Naive B cell (primary cell): ENCODE measurements around the gene CDH5. TPM values are rescaled to one million over a fixed set of nuclear protein-coding genes. Genes with fewer than 3 reads are reported as not detected.
A peak's percentile ranks its signal among the peaks of the same experiment; 100 is the strongest.

Source experiments
- ATAC-seq, 2 donors: fragments of 150-1000 bp; cut with Tn5 transposase; 2 replicates each; pipeline ENCODE4 v1.10.0; 2021; ENCODE audit warnings: low read depth in 2 of 2, mild to moderate bottlenecking in 2 of 2, moderate library complexity in 2 of 2
- DNase-seq: peaks from one replicate; pipeline ENCODE4 v3.0.0; 2022
- H3K27ac Mint-ChIP-seq, 6 donors: one replicate each; pipeline ENCODE4 v1.8.0; 2020 to 2022; ENCODE audit warnings: mild to moderate bottlenecking in 6 of 6, mixed read lengths in 6 of 6, moderate library complexity in 5 of 6, inconsistent platforms in 2 of 6
- H3K27me3 Mint-ChIP-seq, 3 donors: one replicate each; pipeline ENCODE4 v1.8.0; 2021 to 2022; ENCODE audit warnings: mixed read lengths in 3 of 3, mild to moderate bottlenecking in 1 of 3
- H3K36me3 Mint-ChIP-seq, 2 donors: one replicate each; pipeline ENCODE4 v1.8.0; 2020 to 2022; ENCODE audit warnings: mixed read lengths in 2 of 2, inconsistent platforms in 1 of 2, mild to moderate bottlenecking in 1 of 2
- H3K4me1 Mint-ChIP-seq, 3 donors: one replicate each; pipeline ENCODE4 v1.8.0; 2020 to 2022; ENCODE audit warnings: mixed read lengths in 3 of 3, inconsistent platforms in 1 of 3, mild to moderate bottlenecking in 1 of 3, moderate library complexity in 1 of 3
- H3K4me3 Mint-ChIP-seq, 8 donors: one replicate each; pipeline ENCODE4 v1.8.0; 2020 to 2022; ENCODE audit warnings: mild to moderate bottlenecking in 8 of 8, mixed read lengths in 8 of 8, moderate library complexity in 8 of 8, inconsistent platforms in 2 of 8
- H3K9me3 Mint-ChIP-seq, 7 donors: one replicate each; pipeline ENCODE4 v1.8.0; 2020 to 2022; ENCODE audit warnings: mixed read lengths in 7 of 7, mild to moderate bottlenecking in 5 of 7, inconsistent platforms in 2 of 7, moderate library complexity in 1 of 7
- polyA plus RNA-seq, 6 donors: library from polyadenylated mRNA; unstranded; fragments of 300-500 nt; fragmentation: Illumina TruSeq; gene quantifications; one replicate each; pipeline ENCODE4 v1.2.3, GENCODE V29; 2021; ENCODE audit warnings: low read depth in 6 of 6

CDH5 gene
- polyA plus RNA-seq, 6 donors from 2014 or later: not detected

DNA sequence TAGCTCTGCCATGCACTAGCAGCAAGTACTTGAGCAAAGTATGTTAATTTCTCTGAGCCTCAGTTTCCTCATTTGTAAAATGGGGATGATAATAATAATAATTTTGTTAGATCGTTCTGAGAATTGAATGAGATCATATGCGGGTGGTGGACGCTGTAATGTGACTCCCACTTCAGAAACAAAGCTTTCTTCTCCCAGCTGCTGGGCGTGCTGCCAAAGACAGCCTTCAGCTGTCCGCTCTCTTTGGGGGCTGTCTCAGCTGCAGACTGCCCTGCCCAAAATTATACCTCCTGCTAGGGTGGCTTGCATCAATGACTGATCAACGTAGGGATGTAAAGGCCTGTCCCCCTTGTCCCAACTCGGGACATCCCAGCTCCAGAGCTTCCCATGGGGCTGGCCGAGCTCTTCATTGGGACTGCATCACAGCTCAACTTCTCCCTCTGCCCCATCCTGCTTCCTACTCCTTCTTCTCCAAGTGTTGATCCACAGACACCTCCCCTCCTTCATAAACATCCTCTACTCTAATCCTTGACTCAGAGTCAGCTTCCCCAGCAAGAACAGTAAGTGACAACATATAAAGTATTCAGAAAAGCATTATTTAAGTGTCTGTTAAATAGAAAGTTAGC, 30.7 kb upstream of the CDH5 start:
- H3K9me3 Mint-ChIP-seq: peaks cover 0 to 25% (median 3%) of the 10 kb centered on the region in 7 donors
- no peaks in the 10 kb centered on the region for H3K36me3 Mint-ChIP-seq
- no peak overlapping the region for H3K4me3 Mint-ChIP-seq
- ATAC-seq (no peak), DNase-seq (no peak)
- H3K27me3 Mint-ChIP-seq: peaks cover 24 to 44% (median 36%) of the 10 kb centered on the region in 3 donors
- H3K27ac Mint-ChIP-seq: peak overlapping the region in 1 of 6 donors; percentile 56
- H3K4me1 Mint-ChIP-seq: no peaks in the 10 kb centered on the region

DNA sequence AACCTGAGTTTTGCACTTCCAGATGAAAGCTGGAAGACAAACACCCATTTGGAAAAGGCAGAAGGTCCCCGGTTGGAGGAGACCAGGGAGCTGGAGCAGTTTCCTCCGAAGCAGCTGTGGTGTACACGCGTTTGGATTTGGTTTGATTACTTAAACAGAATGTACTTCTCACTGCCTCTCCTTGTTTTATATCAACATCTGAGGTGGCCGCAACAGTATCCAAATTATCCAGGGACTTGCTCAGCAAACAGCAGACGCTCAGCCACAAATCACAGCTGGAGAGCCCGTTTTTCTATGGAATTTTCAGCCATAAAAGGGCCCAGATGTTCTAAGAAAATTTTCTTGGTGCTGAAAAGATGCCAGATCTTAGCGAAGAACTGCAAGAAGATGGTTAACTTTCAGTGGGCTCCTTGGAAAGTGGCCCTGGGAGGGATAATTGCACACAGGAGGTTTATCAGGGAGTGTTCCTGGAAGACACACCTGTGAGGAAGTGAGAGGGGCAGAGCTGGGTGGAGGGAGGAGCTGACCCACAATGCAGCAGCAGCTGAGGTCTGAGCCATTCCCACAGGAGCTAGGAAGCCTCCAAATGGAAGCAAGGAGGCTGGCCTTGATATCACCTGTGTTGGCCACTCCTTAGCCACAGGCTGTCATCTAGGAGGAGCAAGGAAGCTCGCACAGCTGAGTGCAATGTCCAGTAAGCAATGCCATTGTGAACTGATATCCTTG, 28.9 kb upstream of the CDH5 start:
- Mint-ChIP-seq H3K4me3 (no peak overlapping the region), H3K36me3 (no peaks in the 10 kb centered on the region), H3K4me1 (no peaks in the 10 kb centered on the region), H3K9me3 (peaks cover 0 to 14% (median 2%) of the 10 kb centered on the region in 7 donors), H3K27me3 (peaks cover 33 to 53% (median 37%) of the 10 kb centered on the region in 3 donors), H3K27ac (peak overlapping the region in 1 of 6 donors; percentile 65)
- ATAC-seq (no peak), DNase-seq (no peak)

DNA sequence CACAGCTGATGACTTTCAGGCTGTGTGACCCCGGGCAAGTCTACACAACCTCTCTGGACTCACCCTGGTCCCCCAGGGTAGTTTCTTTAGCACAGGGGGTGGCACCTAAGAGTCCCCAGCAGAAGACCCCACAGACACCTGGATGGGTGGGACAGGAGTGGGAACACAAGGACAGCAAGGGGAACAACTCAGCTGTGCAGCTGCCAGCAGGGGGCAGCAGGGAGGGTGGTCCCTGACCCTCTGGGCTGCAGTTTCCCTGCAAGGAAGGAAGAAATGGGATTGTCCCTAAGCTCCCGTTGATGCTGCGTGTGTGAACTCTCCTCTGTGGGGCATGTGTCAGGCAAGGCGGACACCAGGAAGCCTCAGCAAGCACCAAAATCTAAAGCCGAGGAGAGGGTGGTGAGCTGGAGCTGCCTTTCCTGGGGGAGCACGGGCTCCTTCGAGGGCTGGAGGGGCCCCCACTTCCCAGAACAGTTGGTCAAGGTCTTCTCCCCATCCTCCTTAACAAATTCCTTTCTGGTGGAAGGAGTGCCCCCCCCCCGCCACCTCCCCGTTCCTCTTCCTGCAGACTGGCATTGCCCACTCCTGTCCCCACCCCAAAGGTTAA, 24.1 kb upstream of the CDH5 start:
- H3K9me3 Mint-ChIP-seq: peaks cover 0 to 2% (median 0%) of the 10 kb centered on the region in 7 donors
- peaks cover 34 to 51% (median 39%) of the 10 kb centered on the region in 3 donors for H3K27me3 Mint-ChIP-seq
- no peak overlapping the region for H3K27ac Mint-ChIP-seq

DNA sequence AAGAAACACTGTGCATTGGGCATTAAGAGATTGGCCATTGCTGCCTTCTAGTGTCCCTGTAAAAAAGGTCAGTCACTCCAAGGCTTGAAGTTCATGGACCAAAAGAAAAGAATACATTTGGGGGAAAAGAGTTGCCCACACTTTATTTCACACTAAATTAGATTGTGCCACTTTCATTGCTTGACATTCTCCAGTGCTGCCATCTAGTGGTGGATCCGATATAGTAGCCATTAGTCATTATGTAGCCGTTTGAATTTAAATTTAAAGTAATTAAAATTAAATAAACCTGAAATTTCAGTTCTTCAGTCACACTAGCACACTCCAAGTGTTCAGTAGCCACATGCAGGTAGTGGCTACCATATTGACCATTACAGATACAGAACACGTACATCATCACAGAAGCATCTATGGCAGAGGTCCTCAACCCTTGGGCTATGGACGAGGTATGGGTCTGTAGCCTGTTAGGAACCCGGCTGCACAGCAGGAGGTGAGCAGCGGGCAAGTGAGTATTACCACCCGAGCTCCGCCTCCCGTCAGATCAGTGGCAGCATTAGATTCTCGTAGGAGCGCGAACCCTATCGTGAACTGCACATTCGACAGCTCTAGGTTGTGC, 21.9 kb upstream of the CDH5 start:
- peaks cover 38 to 68% (median 55%) of the 10 kb centered on the region in 3 donors for H3K27me3 Mint-ChIP-seq
- DNase-seq (peak; percentile 12), ATAC-seq (no peak)
- no peak overlapping the region for H3K27ac Mint-ChIP-seq
- no peaks in the 10 kb centered on the region for H3K36me3 Mint-ChIP-seq
- peaks cover 0 to 4% (median 3%) of the 10 kb centered on the region in 3 donors for H3K4me1 Mint-ChIP-seq
- H3K4me3 Mint-ChIP-seq: no peak overlapping the region
- H3K9me3 Mint-ChIP-seq: peaks cover 0 to 6% (median 0%) of the 10 kb centered on the region in 7 donors

More for the DNA sequence above, 24.1 kb upstream of the CDH5 start:
- Mint-ChIP-seq H3K4me1 (peaks cover 0 to 3% (median 2%) of the 10 kb centered on the region in 3 donors), H3K36me3 (no peaks in the 10 kb centered on the region), H3K4me3 (no peak overlapping the region)
- DNase-seq (no peak), ATAC-seq (no peak)

DNA sequence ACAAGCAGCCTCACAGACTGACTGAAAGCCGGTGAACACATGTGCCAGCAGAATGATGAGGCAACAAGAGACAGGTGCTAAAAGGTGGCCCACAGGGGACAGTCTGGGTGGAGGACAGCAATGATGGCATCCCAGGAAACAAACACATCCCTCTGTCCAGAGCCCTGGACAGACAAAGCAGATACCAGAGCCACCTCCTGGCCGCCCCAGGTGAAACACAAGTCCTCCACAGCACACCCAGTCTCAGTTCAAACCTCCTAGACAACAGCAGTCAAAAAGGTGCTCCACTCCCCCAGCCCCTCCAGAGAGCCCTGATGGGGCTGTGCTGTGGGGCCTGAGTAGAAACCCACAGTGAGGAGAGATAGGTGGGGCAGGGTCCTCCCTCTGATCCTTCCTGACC, 20.3 kb upstream of the CDH5 start:
- H3K9me3 Mint-ChIP-seq: peaks cover 0 to 6% (median 0%) of the 10 kb centered on the region in 7 donors
- no peak overlapping the region for H3K4me3 Mint-ChIP-seq
- H3K36me3 Mint-ChIP-seq: no peaks in the 10 kb centered on the region
- no peak for DNase-seq
- no peak overlapping the region for H3K27ac Mint-ChIP-seq
- no peak for ATAC-seq
- H3K27me3 Mint-ChIP-seq: peaks cover 41 to 77% (median 62%) of the 10 kb centered on the region in 3 donors
- H3K4me1 Mint-ChIP-seq: peaks cover 0 to 4% (median 3%) of the 10 kb centered on the region in 3 donors

DNA sequence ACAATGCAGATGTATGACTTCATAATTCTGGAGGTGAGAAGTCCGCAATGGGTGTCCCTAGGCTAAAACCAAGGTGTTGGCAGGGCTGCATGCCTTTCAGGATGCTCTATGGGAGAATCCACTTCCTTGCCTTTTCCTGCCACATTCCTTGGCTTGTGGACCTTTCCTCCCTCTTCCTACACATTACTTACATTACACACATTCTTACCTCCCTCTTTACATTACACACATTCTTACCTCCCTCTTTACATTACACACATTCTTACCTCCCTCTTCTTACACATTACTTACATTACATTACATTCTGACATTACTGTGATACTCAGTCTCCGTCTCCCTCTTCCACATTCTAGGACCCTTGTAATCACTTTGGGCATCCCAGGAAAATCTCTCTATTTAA, 14.2 kb upstream of the CDH5 start:
- Mint-ChIP-seq H3K27me3 (peaks cover 41 to 75% (median 73%) of the 10 kb centered on the region in 3 donors), H3K4me1 (peaks cover 1 to 3% (median 3%) of the 10 kb centered on the region in 3 donors), H3K27ac (no peak overlapping the region), H3K4me3 (no peak overlapping the region), H3K9me3 (peaks cover 0 to 11% (median 2%) of the 10 kb centered on the region in 7 donors), H3K36me3 (no peaks in the 10 kb centered on the region)
- no peak for DNase-seq
- ATAC-seq: no peak

DNA sequence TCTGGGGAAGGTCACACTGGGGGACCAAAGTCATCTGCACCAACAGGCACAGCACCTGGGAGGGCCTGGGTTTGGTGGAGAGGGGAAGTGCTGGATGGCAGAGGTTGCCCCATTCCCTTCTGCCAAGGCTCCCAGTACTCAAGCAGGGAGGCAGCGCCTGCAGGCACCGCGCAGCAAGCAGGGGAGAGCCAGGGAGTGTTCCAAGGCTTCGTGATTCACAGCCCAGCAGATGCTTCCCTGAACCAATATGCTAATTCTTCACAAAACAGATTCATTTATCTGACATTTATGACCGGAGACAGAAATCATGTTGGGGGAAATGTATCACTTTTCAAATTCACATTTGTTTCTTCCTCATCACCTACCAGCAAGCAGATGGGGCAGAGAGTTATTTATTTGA, 13.4 kb upstream of the CDH5 start:
- H3K4me1 Mint-ChIP-seq: peaks cover 0 to 6% (median 0%) of the 10 kb centered on the region in 3 donors
- DNase-seq (no peak), ATAC-seq (no peak)
- H3K4me3 Mint-ChIP-seq: no peak overlapping the region
- peaks cover 0 to 11% (median 2%) of the 10 kb centered on the region in 7 donors for H3K9me3 Mint-ChIP-seq
- H3K36me3 Mint-ChIP-seq: no peaks in the 10 kb centered on the region
- peaks cover 46 to 77% (median 74%) of the 10 kb centered on the region in 3 donors for H3K27me3 Mint-ChIP-seq
- no peak overlapping the region for H3K27ac Mint-ChIP-seq

DNA sequence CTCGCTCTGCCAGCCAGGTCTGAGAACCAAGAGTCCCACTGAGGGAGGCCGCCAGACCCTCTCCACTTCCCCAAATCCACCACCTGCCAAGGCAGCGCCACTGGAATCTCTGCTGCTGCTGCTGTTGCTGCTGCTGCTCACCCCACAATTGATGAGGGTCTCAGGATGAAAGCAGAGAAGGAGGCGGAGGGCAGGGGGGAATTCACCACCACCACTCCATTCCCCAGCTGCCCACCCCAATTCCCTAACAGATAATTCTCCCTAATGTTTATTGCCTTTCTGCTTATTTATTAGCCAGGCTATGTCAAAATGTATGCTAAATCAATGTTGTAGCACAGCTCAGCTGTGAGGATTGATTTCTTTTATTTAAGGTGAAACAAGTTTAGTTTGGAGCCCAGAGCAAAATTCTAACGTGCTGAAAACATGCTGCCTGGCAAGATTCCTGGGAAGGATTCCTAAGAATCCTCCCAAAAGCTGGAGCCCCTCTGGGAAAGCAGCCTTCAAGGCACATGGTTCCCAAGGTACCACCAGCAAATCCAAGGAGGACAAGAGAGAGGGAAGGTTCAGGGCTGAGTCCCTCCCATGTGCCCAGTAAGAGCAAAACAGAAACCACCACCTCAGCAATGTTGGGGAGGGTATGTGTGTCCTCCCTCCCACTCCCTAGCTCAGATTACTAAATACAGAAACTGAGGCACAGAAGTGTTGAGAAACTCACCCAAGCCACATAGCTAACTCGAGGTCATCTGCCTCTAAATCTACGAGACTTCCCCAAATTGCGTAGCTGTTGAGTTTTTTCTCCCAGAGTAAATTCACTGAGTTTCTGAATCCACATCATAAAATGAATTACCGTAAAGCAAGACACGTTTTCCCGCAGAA, 12.2 kb upstream of the CDH5 start:
- H3K9me3 Mint-ChIP-seq: peaks cover 0 to 6% (median 2%) of the 10 kb centered on the region in 7 donors
- H3K27me3 Mint-ChIP-seq: peaks cover 42 to 69% (median 68%) of the 10 kb centered on the region in 3 donors
- H3K4me3 Mint-ChIP-seq: no peak overlapping the region
- peaks cover 0 to 6% (median 0%) of the 10 kb centered on the region in 3 donors for H3K4me1 Mint-ChIP-seq
- no peak for ATAC-seq
- no peak for DNase-seq
- H3K36me3 Mint-ChIP-seq: no peaks in the 10 kb centered on the region
- no peak overlapping the region for H3K27ac Mint-ChIP-seq

DNA sequence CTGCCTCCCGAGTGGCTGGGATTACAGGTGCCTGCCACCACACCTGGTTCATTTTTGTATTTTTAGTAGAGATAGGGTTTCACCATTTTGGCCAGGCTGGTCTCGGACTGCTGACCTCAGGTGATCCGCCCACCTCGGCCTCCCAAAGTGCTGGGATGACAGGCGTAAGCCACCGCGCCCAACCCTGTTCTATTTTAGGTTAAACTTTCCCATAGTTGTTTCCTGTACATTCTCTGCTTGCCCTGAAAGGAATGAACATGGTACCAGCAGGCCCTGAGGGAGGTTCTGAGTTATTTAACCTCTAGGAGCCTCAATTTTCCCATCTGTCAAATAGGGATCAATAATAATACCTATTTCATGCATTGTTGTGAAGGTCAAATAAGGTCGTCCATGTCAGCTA, 11.0 kb upstream of the CDH5 start:
- H3K36me3 Mint-ChIP-seq: no peaks in the 10 kb centered on the region
- H3K4me3 Mint-ChIP-seq: no peak overlapping the region
- DNase-seq (no peak), ATAC-seq (no peak)
- no peak overlapping the region for H3K27ac Mint-ChIP-seq
- H3K4me1 Mint-ChIP-seq: peaks cover 0 to 6% (median 0%) of the 10 kb centered on the region in 3 donors
- peaks cover 37 to 69% (median 63%) of the 10 kb centered on the region in 3 donors for H3K27me3 Mint-ChIP-seq
- peaks cover 0 to 5% (median under 1%) of the 10 kb centered on the region in 7 donors for H3K9me3 Mint-ChIP-seq

DNA sequence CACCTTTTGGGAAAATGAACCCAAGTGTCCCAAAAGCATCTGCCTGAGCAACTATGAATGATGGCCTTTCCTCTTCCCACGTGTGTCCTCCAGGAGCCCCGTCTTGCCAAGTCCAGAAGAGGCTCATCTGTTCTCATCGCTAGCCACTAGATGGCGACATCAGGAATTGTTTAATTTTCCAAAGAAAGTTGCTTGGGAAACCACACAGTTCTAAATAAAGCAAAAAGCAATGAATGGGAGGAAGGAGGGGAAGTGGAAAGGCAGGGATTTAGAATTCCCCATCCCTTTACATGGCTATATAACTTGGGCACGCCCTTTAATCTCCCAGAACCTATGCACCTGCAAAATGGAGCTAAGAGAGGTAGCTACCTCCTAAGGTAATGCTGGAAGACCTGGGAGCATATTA, 9.0 kb upstream of the CDH5 start:
- H3K4me1 Mint-ChIP-seq: peaks cover 0 to 6% (median 5%) of the 10 kb centered on the region in 3 donors
- H3K27ac Mint-ChIP-seq: no peak overlapping the region
- H3K4me3 Mint-ChIP-seq: no peak overlapping the region
- no peaks in the 10 kb centered on the region for H3K36me3 Mint-ChIP-seq
- peaks cover 0 to 2% (median 0%) of the 10 kb centered on the region in 7 donors for H3K9me3 Mint-ChIP-seq
- DNase-seq: no peak
- peaks cover 45 to 74% (median 66%) of the 10 kb centered on the region in 3 donors for H3K27me3 Mint-ChIP-seq
- no peak for ATAC-seq

DNA sequence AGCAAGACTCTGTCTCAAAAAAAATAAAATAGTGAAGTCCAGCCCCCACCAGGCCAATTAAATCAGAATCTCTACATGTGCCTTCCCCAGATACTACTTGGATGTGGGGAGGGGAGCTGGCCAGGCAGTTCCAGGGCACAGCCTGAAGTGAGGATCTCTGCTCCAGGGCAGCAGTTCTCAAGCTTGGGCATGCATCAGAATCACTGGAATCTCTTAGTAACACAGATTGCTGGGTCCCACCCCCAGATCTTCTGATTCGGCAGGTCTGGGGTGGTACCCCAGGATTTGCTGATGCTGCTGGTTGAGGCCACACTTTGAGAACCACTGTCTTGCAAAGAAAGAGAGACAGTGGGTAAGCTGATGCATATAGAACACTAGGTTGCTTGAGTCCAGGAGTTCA, 8.3 kb upstream of the CDH5 start:
- Mint-ChIP-seq H3K27me3 (peaks cover 46 to 74% (median 66%) of the 10 kb centered on the region in 3 donors), H3K4me3 (no peak overlapping the region), H3K4me1 (peaks cover 0 to 6% (median 5%) of the 10 kb centered on the region in 3 donors), H3K27ac (no peak overlapping the region), H3K9me3 (no peaks in the 10 kb centered on the region), H3K36me3 (no peaks in the 10 kb centered on the region)
- DNase-seq (no peak), ATAC-seq (no peak)

DNA sequence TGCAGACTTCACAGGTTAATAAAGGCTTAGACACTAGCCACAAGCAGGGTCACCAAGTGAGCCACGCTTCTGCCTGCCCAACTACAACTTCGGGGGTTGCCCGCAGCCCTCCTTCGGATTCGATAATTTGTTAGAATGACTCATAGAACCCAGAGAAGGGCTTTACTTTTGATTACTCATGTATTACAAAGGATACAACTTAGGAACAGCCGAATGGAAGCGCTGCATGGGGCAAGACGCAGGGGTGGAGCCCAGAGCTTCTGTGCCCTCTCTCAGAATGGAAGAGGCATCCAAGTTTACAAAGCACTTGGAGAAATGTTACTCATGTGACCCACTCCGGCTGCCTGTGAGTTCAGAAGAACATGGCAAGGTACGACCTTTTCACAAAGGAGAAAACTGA, 7.5 kb upstream of the CDH5 start:
- no peak for DNase-seq
- peaks cover 0 to 6% (median 5%) of the 10 kb centered on the region in 3 donors for H3K4me1 Mint-ChIP-seq
- peaks cover 49 to 73% (median 68%) of the 10 kb centered on the region in 3 donors for H3K27me3 Mint-ChIP-seq
- no peaks in the 10 kb centered on the region for H3K36me3 Mint-ChIP-seq
- ATAC-seq: no peak
- no peak overlapping the region for H3K4me3 Mint-ChIP-seq
- H3K27ac Mint-ChIP-seq: no peak overlapping the region
- H3K9me3 Mint-ChIP-seq: no peaks in the 10 kb centered on the region
